PC-9 (cell line): Measurements from ENCODE around the gene THADA. TPM values are rescaled to one million over a fixed set of nuclear protein-coding genes. Genes with fewer than 3 reads are reported as not detected.

ENCODE experiments used
- BruUV-seq: library from RNA; stranded (reverse); fragments of 400-500 nt; replicated peaks from 2 replicates; lab custom pipeline; 2021; lab: Mats Ljungman, UMichigan
- CTCF ChIA-PET: fragments of 300-600 bp; sonication (Branson Sonifier 250); formaldehyde crosslinking; loops from one replicate; lab custom pipeline; 2022; ENCODE audit warnings: antibody characterized with exemption; lab: Charles Lee
- POLR2A ChIA-PET: fragments of 300-600 bp; sonication (Branson Sonifier 250); formaldehyde crosslinking; loops from one replicate; lab custom pipeline; 2022; ENCODE audit warnings: antibody characterized with exemption; ENCODE audit not compliant: unreplicated experiment; lab: Charles Lee
- DNase-seq, 2 experiments: peaks; one replicate each; pipeline versions ENCODE4 v3.0.0 to v3.0.0-alpha.2; 2015 to 2022; ENCODE audit warnings: mixed read lengths in 1 of 2
- H2AFZ ChIP-seq: fragments of 200-600 bp; sonication (generic); 2 replicates; pipeline ENCODE4 v1.8.1; 2017; ENCODE audit warnings: antibody characterized with exemption
- H3F3A ChIP-seq: fragments of 200-600 bp; sonication (generic); 2 replicates; pipeline ENCODE4 v1.8.1; 2017; ENCODE audit warnings: antibody characterized with exemption, mild to moderate bottlenecking, low read depth; ENCODE audit not compliant: insufficient read depth
- H3K27ac ChIP-seq: fragments of 200-600 bp; sonication (generic); 2 replicates; pipeline ENCODE4 v1.6.1; 2016; ENCODE audit warnings: mixed run types
- H3K27me3 ChIP-seq: fragments of 200-600 bp; sonication (generic); 2 replicates; pipeline ENCODE4 v1.6.1; 2016; ENCODE audit warnings: low read depth, mixed run types; ENCODE audit not compliant: insufficient read depth
- H3K36me3 ChIP-seq: fragments of 200-600 bp; sonication (generic); 2 replicates; pipeline ENCODE4 v1.6.1; 2016; ENCODE audit warnings: low read depth, mixed run types
- H3K4me1 ChIP-seq: fragments of 200-600 bp; sonication (generic); replicated peaks from 2 replicates; pipeline ENCODE4 v1.6.1; 2016; ENCODE audit warnings: mixed run types; ENCODE audit not compliant: insufficient read depth
- H3K4me2 ChIP-seq: fragments of 200-600 bp; sonication (generic); 2 replicates; pipeline ENCODE4 v1.6.1; 2017; ENCODE audit warnings: mixed run types
- H3K4me3 ChIP-seq: fragments of 200-600 bp; sonication (generic); 2 replicates; pipeline ENCODE4 v1.6.1; 2016; ENCODE audit warnings: mixed run types
- H3K79me2 ChIP-seq: fragments of 200-600 bp; sonication (generic); 2 replicates; pipeline ENCODE4 v1.6.1; 2017; ENCODE audit warnings: low read depth, mixed run types
- H3K9me2 ChIP-seq: fragments of 200-600 bp; sonication (generic); 2 replicates; pipeline ENCODE4 v1.8.1; 2017; ENCODE audit warnings: mild to moderate bottlenecking; ENCODE audit not compliant: insufficient read depth
- H3K9me3 ChIP-seq: fragments of 200-600 bp; sonication (generic); 2 replicates; pipeline ENCODE4 v1.8.1; 2016; ENCODE audit warnings: low read depth; ENCODE audit not compliant: insufficient read depth
- H4K20me1 ChIP-seq: fragments of 200-600 bp; sonication (generic); 2 replicates; pipeline ENCODE4 v1.8.1; 2017; ENCODE audit not compliant: insufficient read depth
- CTCF ChIP-seq: fragments of 200-600 bp; sonication (generic); conservative IDR thresholded peaks from 2 replicates; pipeline ENCODE4 v1.6.1; 2017; ENCODE audit warnings: mixed run types, antibody characterized with exemption, mild to moderate bottlenecking, moderate library complexity
- EZH2 ChIP-seq: fragments of 200-600 bp; sonication (generic); IDR thresholded peaks from 2 replicates; pipeline ENCODE4 v1.8.0; 2017; ENCODE audit warnings: antibody characterized with exemption, low read depth
- intact Hi-C: fragments of 100-400 bp; cut with micrococcal nuclease; formaldehyde crosslinking; loops from one replicate; pipeline ENCODE4 v1.10.0; 2022; ENCODE audit not compliant: unreplicated experiment
- total RNA-seq: library from RNA; stranded (reverse); gene quantifications from 2 replicates; pipeline ENCODE4 v1.2.3, GENCODE V29; 2021

Gene THADA
- total RNA-seq, 1 experiment from 2014 or later = 28.1 TPM

DNA sequence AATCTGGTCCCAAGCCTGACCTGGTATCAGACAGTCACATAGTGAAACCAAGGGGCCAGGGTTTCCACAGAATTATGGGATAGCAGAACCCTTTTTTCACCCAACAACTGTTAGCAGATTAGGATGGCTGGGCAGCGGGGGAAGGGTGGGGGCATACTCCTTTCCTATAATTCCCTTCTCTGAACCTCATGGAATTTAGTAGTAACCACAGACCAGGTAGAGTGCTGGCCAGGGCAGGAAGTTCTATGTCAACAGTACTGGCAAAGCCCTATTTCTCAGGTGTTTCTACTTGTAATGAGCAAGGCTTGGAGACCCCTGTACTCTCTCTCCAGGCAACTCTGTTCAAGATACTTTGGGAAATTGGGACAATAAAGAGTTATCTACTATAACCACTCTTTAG lies 174.6 kb downstream of the THADA start:
- Histone ChIP-seq H3K27ac (no peak overlapping the region), H2AFZ (no peak overlapping the region), H3F3A (peaks cover 14% of the 10 kb centered on the region), H3K36me3 (0 out of 2 replicates have a peak, but pooled peaks cover 3% of the 10 kb centered on the region), H3K4me1 (peaks cover 64% of the 10 kb centered on the region), H3K9me3 (no peaks in the 10 kb centered on the region), H3K9me2 (no peaks in the 10 kb centered on the region), H3K27me3 (no peaks in the 10 kb centered on the region), H4K20me1 (no peaks in the 10 kb centered on the region), H3K79me2 (no peaks in the 10 kb centered on the region), H3K4me3 (no peak overlapping the region), H3K4me2 (no peak overlapping the region)
- CTCF ChIA-PET = no interaction called here
- peak in 1 of 2 experiments; percentile 20 for DNase-seq
- POLR2A ChIA-PET = no interaction called here
- BruUV-seq = no TSS peak
- TF ChIP-seq CTCF (no peak), EZH2 (no peak)
- intact Hi-C loops = no loop called here

- H3K27me3 ChIP-seq = no peaks in the 10 kb centered on the region
- no peaks in the 10 kb centered on the region for H3K79me2 ChIP-seq
- 0 out of 2 replicates have a peak, but pooled peaks cover 3% of the 10 kb centered on the region for H3K36me3 ChIP-seq
- no peak overlapping the region for H2AFZ ChIP-seq
- no peaks in the 10 kb centered on the region for H3K9me3 ChIP-seq
- peaks cover 56% of the 10 kb centered on the region for H3K4me1 ChIP-seq
- peaks cover 6% of the 10 kb centered on the region for H3F3A ChIP-seq
- POLR2A ChIA-PET = interaction anchor here (0.6 kb wide), 1 partner anchor 349 kb away, joined by 4 read pairs; no protein-coding TSS in a partner anchor
- no peak overlapping the region for H3K4me3 ChIP-seq
- no peak for TF ChIP-seq CTCF
- TF ChIP-seq EZH2 = no peak
- H3K9me2 ChIP-seq = no peaks in the 10 kb centered on the region
- no peak overlapping the region for H3K27ac ChIP-seq
- no peaks in the 10 kb centered on the region for H4K20me1 ChIP-seq
- BruUV-seq = no TSS peak
- intact Hi-C loops = no loop called here
- DNase-seq = peak in 1 of 2 experiments; percentile 53
- no peak overlapping the region for H3K4me2 ChIP-seq
- CTCF ChIA-PET = no interaction called here
Measured at GRCh38 chr2:43420389-43420801, 175.4 kb downstream of the THADA start.

DNA sequence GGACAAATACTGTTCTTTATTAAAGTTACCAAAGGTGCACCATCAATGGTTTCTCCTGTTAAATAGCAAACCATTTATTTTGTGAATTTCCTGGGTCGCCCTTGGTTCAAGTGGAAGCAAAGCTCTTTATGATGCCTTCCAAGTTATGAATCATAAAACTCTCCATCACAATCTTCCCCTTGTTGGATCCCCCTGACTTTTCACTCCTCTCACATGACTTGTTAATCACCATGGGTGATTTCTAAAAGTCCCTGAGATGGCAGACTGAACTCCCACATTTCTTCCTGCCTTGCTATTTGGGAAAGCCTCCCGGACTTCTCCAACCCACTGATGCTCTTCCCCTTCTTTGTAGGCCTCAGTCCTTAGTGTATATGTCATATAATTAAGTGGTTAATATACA lies 176.0 kb downstream of the THADA start:
- DNase-seq = peak in 1 of 2 experiments; percentile 44
- intact Hi-C loops = no loop called here
- TF ChIP-seq EZH2 (no peak), CTCF (no peak)
- H3K4me2 ChIP-seq = no peak overlapping the region
- H3K27ac ChIP-seq = no peak overlapping the region
- BruUV-seq = no TSS peak
- H3K9me2 ChIP-seq = no peaks in the 10 kb centered on the region
- no peaks in the 10 kb centered on the region for H3K27me3 ChIP-seq
- ChIA-PET POLR2A (interaction anchor here (0.6 kb wide), 1 partner anchor 348 kb away, joined by 4 read pairs; no protein-coding TSS in a partner anchor), CTCF (no interaction called here)
- no peaks in the 10 kb centered on the region for H3K79me2 ChIP-seq
- no peaks in the 10 kb centered on the region for H3K9me3 ChIP-seq
- H3F3A ChIP-seq = peaks cover under 1% of the 10 kb centered on the region; the same call in 1 of the 2 replicates
- no peak overlapping the region for H3K4me3 ChIP-seq
- no peak overlapping the region for H2AFZ ChIP-seq
- 0 out of 2 replicates have a peak, but pooled peaks cover 3% of the 10 kb centered on the region for H3K36me3 ChIP-seq
- peaks cover 51% of the 10 kb centered on the region for H3K4me1 ChIP-seq
- no peaks in the 10 kb centered on the region for H4K20me1 ChIP-seq
